Erythroblast (primary cell): ENCODE results near the gene STAT6.

Experiments
- GATA1 ChIP-seq: IDR thresholded peaks from 2 replicates; pipeline ENCODE4 v1.6.1; 2011; ENCODE audit warnings: low read depth, mild to moderate bottlenecking, control low read depth, low read length, moderate library complexity
- POLR2A ChIP-seq: IDR thresholded peaks from 2 replicates; pipeline ENCODE4 v1.6.1; 2011; ENCODE audit warnings: mild to moderate bottlenecking, low read length

DNA sequence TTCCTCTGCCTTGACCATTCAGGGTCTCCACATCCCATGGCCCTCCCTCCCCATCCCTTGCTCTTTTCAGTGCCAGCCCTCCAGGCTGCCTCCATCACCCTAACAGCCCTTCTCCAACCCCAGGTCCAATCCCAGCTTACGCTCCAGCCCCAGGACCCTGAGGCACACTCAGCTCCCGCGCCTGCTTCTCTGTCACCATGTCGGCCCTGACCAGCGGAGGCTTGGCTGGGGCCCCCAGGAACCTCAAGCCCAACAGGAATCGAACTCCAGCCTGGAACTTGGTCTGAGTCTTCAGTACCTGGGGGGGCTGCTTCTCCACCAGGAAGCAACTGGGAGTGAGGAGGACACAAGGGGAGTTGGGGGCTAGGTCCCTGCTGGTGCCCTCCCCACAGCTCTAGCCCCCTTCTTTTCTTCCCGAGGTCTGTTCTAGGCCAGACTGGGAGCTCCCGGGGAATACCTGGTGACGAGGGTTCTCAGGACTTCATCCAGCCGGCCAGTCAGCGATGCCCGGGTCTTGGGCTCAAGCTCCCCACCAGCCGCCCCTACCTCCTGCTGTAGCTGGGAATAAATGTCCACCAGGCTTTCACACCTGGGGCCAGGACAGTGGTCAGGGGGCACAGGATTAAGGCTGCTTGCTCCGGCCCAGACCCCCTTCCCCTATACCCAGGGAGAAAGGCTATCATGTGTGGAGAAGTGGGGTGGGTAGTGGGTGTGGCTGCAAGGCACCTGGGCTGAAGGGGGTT is 6.0 kb downstream of the STAT6 start:
- TF ChIP-seq POLR2A (no peak), GATA1 (no peak)
